DMS79 (cell line): Measurements from ENCODE around the gene EPN2.

ENCODE experiments used
- DNase-seq: peaks from one replicate; lab custom pipeline; 2025; lab: John Stamatoyannopoulos, UW

The EPN2 gene

GRCh38 chr17:19311421-19312215 lies 74.5 kb downstream of the EPN2 start:
- DNase-seq, result no peak

- DNase-seq, result no peak
Observed at GRCh38 chr17:19312406-19312805, 75.2 kb downstream of the EPN2 start.

GRCh38 chr17:19313066-19313745 lies 76.0 kb downstream of the EPN2 start:
- no peak for DNase-seq

- no peak for DNase-seq
Observed at GRCh38 chr17:19313746-19314651, 76.8 kb downstream of the EPN2 start.

- no peak for DNase-seq
Observed at GRCh38 chr17:19315104-19315503, 77.9 kb downstream of the EPN2 start.

GRCh38 chr17:19316761-19317358 lies 79.7 kb downstream of the EPN2 start:
- no peak for DNase-seq

- DNase-seq, result no peak
Observed at GRCh38 chr17:19317359-19318095, 80.4 kb downstream of the EPN2 start.

GRCh38 chr17:19318611-19319010 lies 81.4 kb downstream of the EPN2 start:
- no peak for DNase-seq

- DNase-seq, result no peak
Observed at GRCh38 chr17:19319771-19320505, 82.8 kb downstream of the EPN2 start.

GRCh38 chr17:19320876-19321275 lies 83.7 kb downstream of the EPN2 start:
- DNase-seq, result no peak

GRCh38 chr17:19321481-19322128 lies 84.4 kb downstream of the EPN2 start:
- no peak for DNase-seq

- no peak for DNase-seq
Observed at GRCh38 chr17:19322129-19322505, 85.0 kb downstream of the EPN2 start.

- no peak for DNase-seq
Observed at GRCh38 chr17:19322861-19323260, 85.7 kb downstream of the EPN2 start.

- no peak for DNase-seq
Observed at GRCh38 chr17:19325542-19325941, 88.4 kb downstream of the EPN2 start.

- DNase-seq, result no peak
Observed at GRCh38 chr17:19327031-19327783, 90.0 kb downstream of the EPN2 start.

GRCh38 chr17:19328441-19329061 lies 91.4 kb downstream of the EPN2 start:
- DNase-seq, result no peak

GRCh38 chr17:19329136-19329535 lies 92.0 kb downstream of the EPN2 start:
- DNase-seq, result no peak

- no peak for DNase-seq
Observed at GRCh38 chr17:19329839-19330238, 92.7 kb downstream of the EPN2 start.

GRCh38 chr17:19330271-19330670 lies 93.1 kb downstream of the EPN2 start:
- no peak for DNase-seq
